Stimulated activated CD4-positive, alpha-beta T cell treated with anti-CD3 and anti-CD28 coated beads, Interleukin-12 subunit alpha, Interleukin-12 subunit beta, amount 100 ng/mL, for 24 hours (primary cell): ENCODE data around the gene CYBC1.
"Not testable (repeated sequence)": the region's sequence is repeated elsewhere in the genome, so short reads cannot be mapped to it uniquely, and the experiment has no call there.

ENCODE experiments used
- DNase-seq, 2 experiments: peaks; one replicate each; pipeline ENCODE4 v3.0.0-alpha.2; 2020; ENCODE audit warnings: low read depth in 2 of 2

The CYBC1 gene

GRCh38 chr17:82435601-82436583 is 14.7 kb downstream of the CYBC1 start:
- DNase-seq: no peak

- DNase-seq: no peak
Measured at GRCh38 chr17:82435103-82435502, 15.4 kb downstream of the CYBC1 start.

- DNase-seq: no peak
Measured at GRCh38 chr17:82434216-82434565, 16.4 kb downstream of the CYBC1 start.

- no peak for DNase-seq
Measured at GRCh38 chr17:82433560-82434215, 16.9 kb downstream of the CYBC1 start.

GRCh38 chr17:82432017-82432416 is 18.5 kb downstream of the CYBC1 start:
- no peak for DNase-seq

GRCh38 chr17:82429824-82430223 is 20.7 kb downstream of the CYBC1 start:
- no peak for DNase-seq

GRCh38 chr17:82428546-82428945 is 22.0 kb downstream of the CYBC1 start:
- no peak for DNase-seq

- no peak for DNase-seq
Measured at GRCh38 chr17:82424863-82425159, 25.7 kb downstream of the CYBC1 start.

GRCh38 chr17:82424001-82424862 is 26.3 kb downstream of the CYBC1 start:
- peak in 1 of 2 experiments; percentile 54 for DNase-seq

- no peak for DNase-seq
Measured at GRCh38 chr17:82419540-82419939, 31.0 kb downstream of the CYBC1 start.

GRCh38 chr17:82418001-82418986 is 32.3 kb downstream of the CYBC1 start, which contains the start of the genes HEXD and OGFOD3:
TSS of gene HEXD (plus strand) at chr17:82418347. CDS start at chr17:82419800, 1,453 bp downstream.
TSS of gene OGFOD3 (minus strand) at chr17:82418586. CDS start at chr17:82418485, 101 bp downstream.
- DNase-seq: peak; percentile 68 to 73

GRCh38 chr17:82416771-82417170 is 33.8 kb downstream of the CYBC1 start:
- no peak for DNase-seq

GRCh38 chr17:82416264-82416663 is 34.3 kb downstream of the CYBC1 start:
- no peak for DNase-seq

- no peak for DNase-seq
Measured at GRCh38 chr17:82415786-82416185, 34.8 kb downstream of the CYBC1 start.

GRCh38 chr17:82415336-82415735 is 35.2 kb downstream of the CYBC1 start:
- DNase-seq: no peak

- peak; percentile 28 to 68 for DNase-seq
Measured at GRCh38 chr17:82414548-82415281, 35.8 kb downstream of the CYBC1 start.

GRCh38 chr17:82412535-82413520 is 37.7 kb downstream of the CYBC1 start:
- no peak for DNase-seq

- not testable (repeated sequence) for DNase-seq
Measured at GRCh38 chr17:82412081-82412480, 38.5 kb downstream of the CYBC1 start.
